ENCODE data around the gene TMEM8B.
"Not testable (repeated sequence)": the region's sequence is repeated elsewhere in the genome, so short reads cannot be mapped to it uniquely, and the experiment has no call there.

The TMEM8B gene

GRCh38 chr9:35908504-35909125, 79.6 kb downstream of the TMEM8B start:
- no peak for DNase-seq (ENCODE audit: low read depth)

GRCh38 chr9:35909274-35909673, 80.2 kb downstream of the TMEM8B start, which contains the start of gene SPAAR:
TSS of gene SPAAR (plus strand) at chr9:35909490. CDS start at chr9:35910464, 974 bp downstream.
- no peak for DNase-seq (ENCODE audit: low read depth)

- no peak for DNase-seq (ENCODE audit: low read depth)
These were observed 80.9 kb downstream of the TMEM8B start for GRCh38 chr9:35909687-35910612.

- no peak for DNase-seq (ENCODE audit: low read depth)
These were observed 81.8 kb downstream of the TMEM8B start for GRCh38 chr9:35910613-35911359.

GRCh38 chr9:35911690-35912089, 82.7 kb downstream of the TMEM8B start:
- DNase-seq (ENCODE audit: low read depth), result no peak

- no peak for DNase-seq (ENCODE audit: low read depth)
These were observed 83.9 kb downstream of the TMEM8B start for GRCh38 chr9:35912791-35913400.

- DNase-seq (ENCODE audit: low read depth), result not testable (repeated sequence)
These were observed 84.4 kb downstream of the TMEM8B start for GRCh38 chr9:35913429-35913828.

GRCh38 chr9:35914301-35914807, 85.3 kb downstream of the TMEM8B start:
- DNase-seq (ENCODE audit: low read depth), result no peak

All from stimulated activated CD8-positive, alpha-beta memory T cell treated with anti-CD3 and anti-CD28 coated beads, Interleukin-7, amount 100 ng/mL, for 24 hours (primary cell).